Fibroblast of the aortic adventitia (primary cell): ENCODE data around the gene PRSS57. TPM values are rescaled to one million over a fixed set of nuclear protein-coding genes. Genes with fewer than 3 reads are reported as not detected.
A peak's percentile ranks its signal among the peaks of the same experiment; 100 is the strongest.
"Not testable (repeated sequence)": the region's sequence is repeated elsewhere in the genome, so short reads cannot be mapped to it uniquely, and the experiment has no call there.

Source experiments
- DNase-seq: peaks from one replicate; pipeline ENCODE4 v3.0.0-alpha.2; 2010; ENCODE audit warnings: low read depth
- H3K4me3 ChIP-seq: 2 replicates; pipeline ENCODE4 v1.5.1; 2011; ENCODE audit warnings: low read depth, mild to moderate bottlenecking, control low read depth, low read length, moderate library complexity
- total RNA-seq: library from RNA; depleted of rRNA; stranded (reverse); fragments of >200 nt; gene quantifications from 2 replicates; pipeline ENCODE4 v1.2.3, GENCODE V29; 2012; ENCODE audit warnings: low replicate concordance
- TF ChIP-seq, protein P1 (sequence below): IDR thresholded peaks from 2 replicates; pipeline ENCODE4 v1.5.1; 2011; ENCODE audit warnings: mild to moderate bottlenecking, low read length, control low read depth, inconsistent platforms; ENCODE audit not compliant: insufficient read depth

The PRSS57 gene
- total RNA-seq, 1 donor, result not detected

DNA sequence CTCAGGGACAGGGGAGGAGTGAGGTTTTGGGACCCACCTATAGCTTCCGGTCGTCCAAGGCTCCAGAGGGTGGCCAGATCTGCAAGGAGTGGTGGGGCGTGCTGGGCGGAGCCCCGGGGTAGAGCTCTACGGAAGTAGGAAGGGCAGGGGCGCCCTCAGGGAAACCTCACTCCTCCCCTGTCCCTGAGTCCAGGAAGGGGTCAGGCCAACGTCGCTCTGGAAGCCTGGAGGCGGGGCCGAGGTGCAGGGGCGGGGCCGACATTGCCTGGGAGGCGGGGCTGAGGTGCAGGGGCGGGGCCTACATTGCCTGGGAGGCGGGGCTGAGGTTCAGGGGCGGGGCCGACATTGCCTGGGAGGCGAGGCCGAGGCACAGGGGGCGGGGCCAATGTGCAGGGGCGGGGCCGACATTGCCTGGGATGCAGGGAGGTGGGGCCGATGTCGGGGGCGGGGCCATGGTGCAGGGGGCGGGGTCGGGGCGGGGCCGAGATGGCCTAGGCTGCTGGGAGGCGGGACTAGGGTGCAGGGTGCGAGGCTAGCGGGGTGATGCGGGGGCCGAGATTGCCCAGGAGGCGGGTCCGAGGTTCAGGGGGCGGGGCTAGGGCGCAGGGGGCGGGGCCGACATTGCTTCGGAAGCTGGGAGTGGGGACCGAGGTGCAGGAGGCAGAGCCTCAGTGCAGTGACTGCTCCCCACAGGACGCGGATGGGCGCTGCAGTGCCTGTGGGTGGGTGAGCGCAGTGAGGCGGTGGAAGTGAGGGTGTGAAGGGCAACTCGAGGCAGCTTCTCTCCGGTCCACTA lies 8.6 kb upstream of the PRSS57 start:
- peak; percentile 50 for DNase-seq
- TF ChIP-seq, protein P1, sequence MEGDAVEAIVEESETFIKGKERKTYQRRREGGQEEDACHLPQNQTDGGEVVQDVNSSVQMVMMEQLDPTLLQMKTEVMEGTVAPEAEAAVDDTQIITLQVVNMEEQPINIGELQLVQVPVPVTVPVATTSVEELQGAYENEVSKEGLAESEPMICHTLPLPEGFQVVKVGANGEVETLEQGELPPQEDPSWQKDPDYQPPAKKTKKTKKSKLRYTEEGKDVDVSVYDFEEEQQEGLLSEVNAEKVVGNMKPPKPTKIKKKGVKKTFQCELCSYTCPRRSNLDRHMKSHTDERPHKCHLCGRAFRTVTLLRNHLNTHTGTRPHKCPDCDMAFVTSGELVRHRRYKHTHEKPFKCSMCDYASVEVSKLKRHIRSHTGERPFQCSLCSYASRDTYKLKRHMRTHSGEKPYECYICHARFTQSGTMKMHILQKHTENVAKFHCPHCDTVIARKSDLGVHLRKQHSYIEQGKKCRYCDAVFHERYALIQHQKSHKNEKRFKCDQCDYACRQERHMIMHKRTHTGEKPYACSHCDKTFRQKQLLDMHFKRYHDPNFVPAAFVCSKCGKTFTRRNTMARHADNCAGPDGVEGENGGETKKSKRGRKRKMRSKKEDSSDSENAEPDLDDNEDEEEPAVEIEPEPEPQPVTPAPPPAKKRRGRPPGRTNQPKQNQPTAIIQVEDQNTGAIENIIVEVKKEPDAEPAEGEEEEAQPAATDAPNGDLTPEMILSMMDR, result no peak
- peak overlapping the region; percentile 22 for H3K4me3 ChIP-seq

DNA sequence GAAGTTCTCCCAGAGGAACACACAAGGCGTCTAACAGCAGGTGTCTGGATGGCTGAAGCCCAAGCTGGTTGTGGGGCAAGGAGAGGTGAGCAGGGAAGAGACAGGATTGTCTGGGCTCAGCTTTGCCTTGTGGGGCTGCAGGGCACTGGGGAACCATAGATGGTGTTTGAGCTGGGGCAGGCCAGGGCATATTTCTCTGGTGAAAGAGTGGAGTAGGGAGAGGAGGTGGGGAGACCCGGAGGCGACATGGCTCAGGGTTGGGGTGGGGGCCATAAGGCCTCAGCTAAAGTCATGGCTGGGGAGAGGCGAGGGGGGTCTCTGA lies 8.0 kb upstream of the PRSS57 start:
- TF ChIP-seq, protein P1, result no peak
- DNase-seq, result no peak
- peak overlapping the region; percentile 22 for H3K4me3 ChIP-seq

DNA sequence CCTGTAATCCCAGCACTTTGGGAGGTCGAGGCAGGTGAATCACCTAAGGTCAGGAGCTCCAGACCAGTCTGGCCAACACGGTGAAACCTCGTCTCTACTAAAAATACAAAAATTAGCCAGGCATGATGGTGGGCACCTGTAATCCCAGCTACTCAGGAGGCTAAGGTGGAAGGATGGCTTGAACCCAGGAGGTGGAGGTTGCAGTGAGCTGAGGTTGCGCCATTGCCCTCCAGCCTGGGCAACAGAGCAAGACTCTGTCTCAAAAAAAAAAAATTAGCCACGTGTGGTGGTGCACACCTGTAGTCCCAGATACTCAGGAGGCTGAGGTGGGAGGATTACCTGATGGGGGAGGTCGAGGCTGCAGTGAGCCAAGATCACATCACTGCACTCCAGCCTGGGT lies 7.6 kb upstream of the PRSS57 start:
- DNase-seq, H3K4me3 ChIP-seq: not testable (repeated sequence)

DNA sequence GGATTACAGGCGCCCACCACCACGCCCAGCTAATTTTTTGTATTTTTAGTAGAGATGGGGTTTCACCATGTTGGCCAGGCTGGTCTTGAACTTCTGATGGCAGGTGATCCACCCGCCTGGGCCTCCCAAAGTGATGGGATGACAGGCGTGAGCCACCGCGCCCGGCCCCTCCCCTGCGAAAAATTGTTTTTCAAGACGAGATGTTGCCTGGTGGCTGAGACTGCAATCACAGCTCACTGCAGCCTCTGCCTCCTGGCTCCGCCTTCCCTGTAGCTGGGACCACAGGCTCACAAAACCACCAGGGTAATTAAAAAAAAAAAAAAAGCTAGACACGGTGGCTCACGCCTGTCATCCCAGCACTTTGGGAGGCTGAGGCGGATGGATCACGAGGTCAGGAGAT lies 4.6 kb upstream of the PRSS57 start:
- not testable (repeated sequence) for H3K4me3 ChIP-seq, DNase-seq

DNA sequence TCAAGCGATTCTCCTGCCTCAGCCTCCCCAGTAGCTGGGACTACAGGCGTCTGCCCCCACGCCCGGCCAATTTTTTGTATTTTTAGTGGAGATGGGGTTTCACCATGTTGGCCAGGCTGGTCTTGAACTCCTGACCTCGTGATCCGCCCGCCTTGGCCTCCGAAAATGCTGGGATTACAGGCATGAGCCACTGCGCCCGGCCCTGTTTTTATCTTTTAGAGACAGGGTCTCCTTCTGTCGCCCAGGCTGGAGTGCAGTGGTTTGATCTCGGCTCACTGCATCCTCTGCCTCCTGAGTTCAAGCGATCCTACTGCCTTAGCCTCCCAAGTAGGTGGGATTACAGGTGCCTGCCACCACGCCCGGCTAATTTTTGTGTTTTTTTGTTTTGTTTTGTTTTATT lies 3.3 kb upstream of the PRSS57 start:
- DNase-seq, H3K4me3 ChIP-seq: not testable (repeated sequence)

DNA sequence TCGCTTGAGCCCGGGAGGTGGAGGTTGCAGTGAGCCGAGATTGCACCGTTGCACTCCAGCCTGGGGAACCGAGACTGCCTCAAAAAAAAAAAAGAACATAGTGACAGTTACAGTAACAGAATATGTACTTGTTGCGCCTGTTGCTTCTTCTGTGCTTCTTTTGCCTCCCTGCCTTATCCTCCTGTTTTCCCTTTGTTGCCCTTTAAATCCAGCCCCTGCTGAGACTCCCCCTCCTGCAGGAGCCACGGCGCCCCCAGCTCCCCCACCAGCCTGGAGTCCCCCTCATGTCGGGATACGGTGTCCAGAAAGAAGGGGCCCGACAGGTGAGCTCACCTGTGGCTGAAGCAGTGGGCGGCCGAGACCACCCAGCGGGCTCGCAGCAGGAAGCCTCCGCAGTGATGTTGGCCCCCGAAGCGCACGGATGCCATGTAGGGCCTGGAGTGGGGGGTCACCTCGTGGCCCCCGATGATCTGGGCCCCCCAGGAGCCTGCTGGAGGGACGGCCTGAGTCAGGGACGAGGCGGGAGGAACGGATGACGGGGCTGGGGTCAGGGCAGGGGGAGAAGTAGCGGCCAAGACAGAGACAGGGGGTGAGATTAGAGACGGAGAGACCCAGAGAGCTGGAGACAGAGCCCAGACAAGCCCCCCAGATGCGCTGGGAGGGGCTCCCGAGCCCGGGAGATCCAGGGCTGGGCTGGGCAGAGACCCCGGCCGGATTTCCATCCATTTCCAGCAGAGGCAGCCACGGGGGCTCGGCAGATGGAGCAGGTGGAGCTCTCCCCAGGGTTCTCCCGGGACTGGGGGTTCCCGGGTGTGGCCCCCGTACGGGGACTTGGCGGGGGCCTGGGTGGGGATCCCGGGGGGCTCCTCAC lies 536 bp downstream of the PRSS57 start:
- DNase-seq, result no peak
- no peak overlapping the region for H3K4me3 ChIP-seq
- TF ChIP-seq, protein P1, result no peak

DNA sequence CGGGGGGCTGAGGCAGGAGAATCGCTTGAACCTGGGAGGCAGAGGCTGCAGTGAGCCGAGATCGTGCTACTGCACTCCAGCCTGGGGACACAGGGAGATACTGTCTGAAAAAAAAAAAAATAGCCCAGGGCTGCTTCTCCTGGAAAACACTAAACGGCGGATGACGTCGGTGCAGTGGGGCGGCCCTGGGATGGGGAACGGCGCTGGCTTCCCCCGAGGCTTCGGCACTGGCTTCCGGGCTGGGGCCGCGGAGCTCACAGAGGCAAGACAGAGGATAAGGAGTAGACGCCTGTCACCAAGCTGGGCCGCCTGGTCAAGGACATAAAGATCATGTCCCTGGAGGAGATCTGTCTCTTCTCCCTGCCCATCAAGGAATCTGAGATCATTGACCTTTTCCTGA lies 5.0 kb downstream of the PRSS57 start:
- TF ChIP-seq, protein P1, result no peak
- no peak overlapping the region for H3K4me3 ChIP-seq
- DNase-seq, result no peak

DNA sequence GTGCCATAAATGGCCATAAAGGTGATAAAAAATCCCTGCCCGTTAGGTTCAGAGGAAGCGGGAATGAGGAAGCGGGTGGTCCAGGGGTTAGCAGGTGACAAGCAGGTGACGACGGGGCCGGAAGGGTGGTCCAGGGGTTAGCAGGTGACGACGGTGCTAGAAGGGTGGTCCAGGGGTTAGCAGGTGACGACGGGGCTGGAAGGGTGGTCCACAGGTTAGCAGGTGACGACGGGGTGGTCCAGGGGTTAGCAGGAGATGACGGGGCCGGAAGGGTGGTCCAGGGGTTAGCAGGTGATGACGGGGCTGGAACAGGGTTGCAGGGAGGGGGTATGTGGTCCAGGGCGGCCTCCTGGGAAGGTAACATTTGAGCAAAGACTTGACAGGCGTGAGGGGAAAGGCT lies 6.3 kb downstream of the PRSS57 start:
- TF ChIP-seq, protein P1, result no peak
- H3K4me3 ChIP-seq, result no peak overlapping the region
- DNase-seq, result no peak
